ENCODE data around the gene LARP4B. TPM values are rescaled to one million over a fixed set of nuclear protein-coding genes. Genes with fewer than 3 reads are reported as not detected.

LARP4B gene
- total RNA-seq, 3 donors from 2014 or later = 97.5 to 155 (median 116) TPM

- TF ChIP-seq CTCF (IDR thresholded peaks at IDR 0.05) = no peak
- no peaks in the 10 kb centered on the region for H3K4me1 ChIP-seq (ENCODE audit: low read depth)
- DNase-seq (no peak), ATAC-seq (no peak)
- peaks cover 13% of the 10 kb centered on the region for H3K36me3 ChIP-seq (ENCODE audit: low read depth)
- intact Hi-C loops (cut with DNase I, micrococcal nuclease) = no loop called here
- no peak overlapping the region for H3K4me3 ChIP-seq
- H3K9me3 ChIP-seq = no peaks in the 10 kb centered on the region
Measured at GRCh38 chr10:811379-812175, 119.9 kb downstream of the LARP4B start.

- DNase-seq = no peak
- peak; percentile 24 for ATAC-seq
- H3K36me3 ChIP-seq (ENCODE audit: low read depth) = peaks cover 9% of the 10 kb centered on the region
- no peaks in the 10 kb centered on the region for H3K4me1 ChIP-seq (ENCODE audit: low read depth)
- H3K9me3 ChIP-seq = no peaks in the 10 kb centered on the region
- intact Hi-C loops (cut with DNase I, micrococcal nuclease) = no loop called here
- TF ChIP-seq CTCF (IDR thresholded peaks at IDR 0.05) = no peak
- H3K4me3 ChIP-seq = no peak overlapping the region
Measured at GRCh38 chr10:810351-810846, 121.1 kb downstream of the LARP4B start.

GRCh38 chr10:809671-810350 lies 121.7 kb downstream of the LARP4B start:
- intact Hi-C loops (cut with DNase I, micrococcal nuclease) = no loop called here
- ATAC-seq (no peak), DNase-seq (peak in 1 of 3 donors; percentile 45)
- H3K36me3 ChIP-seq (ENCODE audit: low read depth) = peaks cover 9% of the 10 kb centered on the region
- H3K4me3 ChIP-seq = no peak overlapping the region
- TF ChIP-seq CTCF (IDR thresholded peaks at IDR 0.05) = no peak
- no peaks in the 10 kb centered on the region for H3K4me1 ChIP-seq (ENCODE audit: low read depth)
- no peaks in the 10 kb centered on the region for H3K9me3 ChIP-seq

- DNase-seq (no peak), ATAC-seq (no peak)
- H3K4me1 ChIP-seq (ENCODE audit: low read depth) = peaks cover 2% of the 10 kb centered on the region
- TF ChIP-seq CTCF (IDR thresholded peaks at IDR 0.05) = no peak
- no peaks in the 10 kb centered on the region for H3K9me3 ChIP-seq
- peaks cover 9% of the 10 kb centered on the region for H3K36me3 ChIP-seq (ENCODE audit: low read depth)
- intact Hi-C loops (cut with DNase I, micrococcal nuclease) = no loop called here
- H3K4me3 ChIP-seq = no peak overlapping the region
Measured at GRCh38 chr10:807958-808353, 123.5 kb downstream of the LARP4B start.

- Histone ChIP-seq H3K4me3 (no peak overlapping the region), H3K9me3 (no peaks in the 10 kb centered on the region), H3K36me3 (ENCODE audit: low read depth) (peaks cover 5% of the 10 kb centered on the region), H3K4me1 (ENCODE audit: low read depth) (peaks cover 2% of the 10 kb centered on the region)
- DNase-seq (peak in 1 of 3 donors; percentile 48), ATAC-seq (no peak)
- TF ChIP-seq CTCF (IDR thresholded peaks at IDR 0.05) = no peak
- intact Hi-C loops (cut with DNase I, micrococcal nuclease) = no loop called here
Measured at GRCh38 chr10:807163-807957, 124.1 kb downstream of the LARP4B start.
